Frontal cortex (tissue), 4 donors: ENCODE measurements around the gene AHRR. TPM values are rescaled to one million over a fixed set of nuclear protein-coding genes. Genes with fewer than 3 reads are reported as not detected.
"Not testable (repeated sequence)": the region's sequence is repeated elsewhere in the genome, so short reads cannot be mapped to it uniquely, and the experiment has no call there.

Experiments
- DNase-seq, 2 donors: peaks; one replicate each; pipeline ENCODE4 v3.0.0; 2012; ENCODE audit warnings: low spot score in 2 of 2
- FAIRE-seq: peaks from 2 replicates; lab custom pipeline; 2012; peaks lifted over from hg19 to GRCh38; lab: Jason Lieb, UNC
- total RNA-seq: library from RNA; depleted of rRNA; stranded (reverse); fragments of >200 nt; gene quantifications from one replicate; pipeline ENCODE4 v1.2.3, GENCODE V29; 2014
- donor health status: control.
- donor health status: control.
- donor health status: control.

Gene AHRR
- total RNA-seq, 1 donor from 2014 or later, result 1.2 TPM

GRCh38 chr5:401146-402034 is 79.9 kb downstream of the AHRR start:
- peak in 1 of 2 donors; percentile 4 for DNase-seq
- no peak for FAIRE-seq

- not testable (repeated sequence) for FAIRE-seq
Measured at GRCh38 chr5:402219-402614, 80.7 kb downstream of the AHRR start.

GRCh38 chr5:402615-403359 is 81.3 kb downstream of the AHRR start:
- DNase-seq, result no peak
- FAIRE-seq, result no peak

More at GRCh38 chr5:402219-402614, 80.7 kb downstream of the AHRR start:
- not testable (repeated sequence) for DNase-seq

- FAIRE-seq, result no peak
Measured at GRCh38 chr5:403995-404394, 82.5 kb downstream of the AHRR start.

GRCh38 chr5:404666-405241 is 83.2 kb downstream of the AHRR start:
- peak in 1 of 2 donors; percentile 5 for DNase-seq
- FAIRE-seq, result no peak

More at GRCh38 chr5:403995-404394, 82.5 kb downstream of the AHRR start:
- peak in 1 of 2 donors; percentile 1 for DNase-seq

GRCh38 chr5:405421-405820 is 83.9 kb downstream of the AHRR start:
- FAIRE-seq, result no peak
- no peak for DNase-seq

GRCh38 chr5:406041-406440 is 84.5 kb downstream of the AHRR start:
- FAIRE-seq (no peak), DNase-seq (no peak)

GRCh38 chr5:407051-407450 is 85.5 kb downstream of the AHRR start:
- no peak for FAIRE-seq
- no peak for DNase-seq

- FAIRE-seq, result no peak
Measured at GRCh38 chr5:407801-408268, 86.3 kb downstream of the AHRR start.

GRCh38 chr5:410911-411517 is 89.5 kb downstream of the AHRR start:
- FAIRE-seq, result no peak
- DNase-seq, result no peak

More at GRCh38 chr5:407801-408268, 86.3 kb downstream of the AHRR start:
- no peak for DNase-seq

GRCh38 chr5:411728-412127 is 90.2 kb downstream of the AHRR start:
- DNase-seq (no peak), FAIRE-seq (no peak)

- not testable (repeated sequence) for FAIRE-seq, DNase-seq
Measured at GRCh38 chr5:414991-415927, 93.7 kb downstream of the AHRR start.

GRCh38 chr5:415928-416635 is 94.6 kb downstream of the AHRR start:
- DNase-seq (no peak), FAIRE-seq (no peak)

- no peak for DNase-seq
- no peak for FAIRE-seq
Measured at GRCh38 chr5:416636-416960, 95.1 kb downstream of the AHRR start.

GRCh38 chr5:417301-418161 is 96.0 kb downstream of the AHRR start:
- DNase-seq (no peak), FAIRE-seq (no peak)

- DNase-seq, result no peak
- no peak for FAIRE-seq
Measured at GRCh38 chr5:418162-419121, 96.9 kb downstream of the AHRR start.
